Measurements from ENCODE around the gene COL9A3. TPM values are rescaled to one million over a fixed set of nuclear protein-coding genes. Genes with fewer than 3 reads are reported as not detected.
A peak's percentile ranks its signal among the peaks of the same experiment; 100 is the strongest.

The COL9A3 gene
- total RNA-seq, 3 donors from 2014 or later (not counting 1 experiment from before 2014, with no cell fraction given): 1.9 TPM; not detected in 2

GRCh38 chr20:62874964-62875344 lies 58.1 kb downstream of the COL9A3 start:
- TF ChIP-seq, protein P1, sequence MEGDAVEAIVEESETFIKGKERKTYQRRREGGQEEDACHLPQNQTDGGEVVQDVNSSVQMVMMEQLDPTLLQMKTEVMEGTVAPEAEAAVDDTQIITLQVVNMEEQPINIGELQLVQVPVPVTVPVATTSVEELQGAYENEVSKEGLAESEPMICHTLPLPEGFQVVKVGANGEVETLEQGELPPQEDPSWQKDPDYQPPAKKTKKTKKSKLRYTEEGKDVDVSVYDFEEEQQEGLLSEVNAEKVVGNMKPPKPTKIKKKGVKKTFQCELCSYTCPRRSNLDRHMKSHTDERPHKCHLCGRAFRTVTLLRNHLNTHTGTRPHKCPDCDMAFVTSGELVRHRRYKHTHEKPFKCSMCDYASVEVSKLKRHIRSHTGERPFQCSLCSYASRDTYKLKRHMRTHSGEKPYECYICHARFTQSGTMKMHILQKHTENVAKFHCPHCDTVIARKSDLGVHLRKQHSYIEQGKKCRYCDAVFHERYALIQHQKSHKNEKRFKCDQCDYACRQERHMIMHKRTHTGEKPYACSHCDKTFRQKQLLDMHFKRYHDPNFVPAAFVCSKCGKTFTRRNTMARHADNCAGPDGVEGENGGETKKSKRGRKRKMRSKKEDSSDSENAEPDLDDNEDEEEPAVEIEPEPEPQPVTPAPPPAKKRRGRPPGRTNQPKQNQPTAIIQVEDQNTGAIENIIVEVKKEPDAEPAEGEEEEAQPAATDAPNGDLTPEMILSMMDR (IDR thresholded peaks at IDR 0.05): no peak
- H3K9me3 ChIP-seq (ENCODE audit: control insufficient read depth, insufficient read depth, low read length): no peaks in the 10 kb centered on the region
- Mint-ChIP-seq H3K27me3 (ENCODE audit: low read depth in 2 of 2) (peaks cover 0 to 8% of the 10 kb centered on the region in 2 donors), H3K4me3 (no peak overlapping the region), H3K36me3 (no peaks in the 10 kb centered on the region), H3K9me3 (no peaks in the 10 kb centered on the region), H3K4me1 (peaks cover 7 to 24% of the 10 kb centered on the region in 2 donors), H3K27ac (no peak overlapping the region)
- DNase-seq (no peak), ATAC-seq (no peak)
- H3K27me3 ChIP-seq (ENCODE audit: control insufficient read depth, insufficient read depth, low read length): no peaks in the 10 kb centered on the region
- intact Hi-C loops (cut with micrococcal nuclease): no loop called here
- H3K4me1 ChIP-seq (ENCODE audit: control insufficient read depth, insufficient read depth, low read length): peaks cover 11% of the 10 kb centered on the region
- peaks cover 2% of the 10 kb centered on the region for H3K36me3 ChIP-seq (ENCODE audit: control insufficient read depth, insufficient read depth, low read length)
- H3K27ac ChIP-seq (ENCODE audit: low read length): no peak overlapping the region
- H3K4me3 ChIP-seq (ENCODE audit: low read length): no peak overlapping the region
- WGBS (ENCODE audit: insufficient coverage): 97% methylated on average over 7 of the region's 14 CpGs

DNA sequence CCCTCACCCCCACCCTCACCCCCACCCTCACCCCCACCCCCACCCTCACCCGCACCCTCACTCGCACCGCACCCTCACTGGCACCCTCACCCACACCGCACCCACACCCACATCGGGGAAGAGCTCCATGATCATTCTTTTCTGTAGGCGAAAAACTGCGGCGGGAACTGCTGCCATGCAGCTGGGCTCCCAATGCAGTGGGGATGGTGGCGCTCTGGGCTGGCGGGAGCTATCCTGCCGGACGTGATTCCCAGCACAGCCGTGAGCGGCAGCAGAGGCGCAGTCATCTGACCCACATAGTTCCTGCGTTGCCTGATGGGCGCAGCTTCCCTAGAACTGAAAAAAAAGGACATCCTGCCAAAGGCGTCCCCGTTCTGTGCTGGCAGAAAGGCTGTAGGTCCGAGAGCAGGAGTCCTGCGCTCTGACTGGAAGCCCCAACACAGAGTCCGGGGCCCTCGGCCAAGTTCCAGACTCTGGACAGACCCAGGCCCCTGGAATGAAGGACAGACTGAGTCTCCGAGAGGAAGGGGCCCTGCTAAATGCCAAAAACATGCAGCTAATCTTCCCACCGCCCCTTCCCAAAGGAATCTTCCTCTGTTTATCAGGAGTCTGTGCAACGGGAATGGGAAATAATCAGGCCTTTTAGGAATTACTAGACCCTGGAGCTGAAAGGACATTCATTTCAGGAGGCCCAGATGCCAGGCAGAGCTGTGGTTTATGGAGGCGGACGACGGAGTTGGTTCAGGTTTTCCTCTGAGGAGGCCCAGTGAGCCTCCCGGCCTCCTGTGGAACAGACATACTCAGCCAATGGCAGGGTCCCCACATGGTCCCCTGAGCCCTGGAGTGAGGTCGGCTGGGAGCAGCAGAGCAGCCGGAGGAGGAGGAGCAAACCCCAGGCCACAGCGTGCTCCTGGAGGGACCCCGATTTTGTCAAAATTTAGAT lies 58.8 kb downstream of the COL9A3 start:
- H3K36me3 Mint-ChIP-seq: no peaks in the 10 kb centered on the region
- Histone ChIP-seq H3K9me3 (ENCODE audit: control insufficient read depth, insufficient read depth, low read length) (no peaks in the 10 kb centered on the region), H3K27ac (ENCODE audit: low read length) (no peak overlapping the region), H3K4me1 (ENCODE audit: control insufficient read depth, insufficient read depth, low read length) (peaks cover 11% of the 10 kb centered on the region), H3K36me3 (ENCODE audit: control insufficient read depth, insufficient read depth, low read length) (peaks cover 8% of the 10 kb centered on the region), H3K27me3 (ENCODE audit: control insufficient read depth, insufficient read depth, low read length) (no peaks in the 10 kb centered on the region), H3K4me3 (ENCODE audit: low read length) (no peak overlapping the region)
- 60% methylated on average over 34 of the region's 34 CpGs for WGBS (ENCODE audit: insufficient coverage)
- intact Hi-C loops (cut with micrococcal nuclease): no loop called here
- TF ChIP-seq, protein P1 (IDR thresholded peaks at IDR 0.05): no peak
- peak overlapping the region in 1 of 2 donors; percentile 51 for H3K27ac Mint-ChIP-seq
- H3K27me3 Mint-ChIP-seq (ENCODE audit: low read depth in 2 of 2): peaks cover 0 to 8% of the 10 kb centered on the region in 2 donors
- peak overlapping the region; percentile 59 for H3K4me3 Mint-ChIP-seq
- DNase-seq (peak in 1 of 2 donors; percentile 36), ATAC-seq (peak in 1 of 3 donors; percentile 26)
- no peaks in the 10 kb centered on the region for H3K9me3 Mint-ChIP-seq
- peaks cover 7 to 24% of the 10 kb centered on the region in 2 donors for H3K4me1 Mint-ChIP-seq

DNA sequence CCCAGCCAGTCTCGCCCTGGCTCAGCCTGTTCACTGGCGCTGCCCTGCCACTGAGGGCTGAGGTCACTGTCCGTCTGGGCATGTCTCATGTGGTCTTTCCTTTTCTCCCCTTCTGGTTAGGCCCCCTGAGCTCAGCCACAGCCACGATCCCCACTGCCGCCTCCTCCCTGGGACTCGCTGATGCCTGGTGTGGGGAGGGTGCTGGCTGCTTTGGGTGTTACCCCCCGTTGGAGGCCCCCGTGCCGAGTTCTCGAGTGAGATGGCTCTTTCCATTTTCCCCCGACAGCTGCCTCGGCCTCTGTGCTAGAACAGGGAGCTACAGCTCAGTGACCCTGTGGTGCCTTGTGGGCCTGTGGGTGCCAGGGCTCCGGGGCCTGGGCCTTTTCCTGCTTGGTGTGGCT lies 59.7 kb downstream of the COL9A3 start:
- no peak overlapping the region for H3K27ac Mint-ChIP-seq
- Histone ChIP-seq H3K9me3 (ENCODE audit: control insufficient read depth, insufficient read depth, low read length) (no peaks in the 10 kb centered on the region), H3K36me3 (ENCODE audit: control insufficient read depth, insufficient read depth, low read length) (peaks cover 15% of the 10 kb centered on the region), H3K27me3 (ENCODE audit: control insufficient read depth, insufficient read depth, low read length) (no peaks in the 10 kb centered on the region), H3K4me3 (ENCODE audit: low read length) (no peak overlapping the region), H3K27ac (ENCODE audit: low read length) (no peak overlapping the region), H3K4me1 (ENCODE audit: control insufficient read depth, insufficient read depth, low read length) (peaks cover 11% of the 10 kb centered on the region)
- no peaks in the 10 kb centered on the region for H3K9me3 Mint-ChIP-seq
- H3K27me3 Mint-ChIP-seq (ENCODE audit: low read depth in 2 of 2): peaks cover 0 to 8% of the 10 kb centered on the region in 2 donors
- H3K36me3 Mint-ChIP-seq: no peaks in the 10 kb centered on the region
- ATAC-seq (peak in 2 of 3 donors; percentile 12 to 31), DNase-seq (no peak)
- no peak overlapping the region for H3K4me3 Mint-ChIP-seq
- intact Hi-C loops (cut with micrococcal nuclease): no loop called here
- 71% methylated on average over 10 of the region's 13 CpGs for WGBS (ENCODE audit: insufficient coverage)
- peaks cover 7 to 24% of the 10 kb centered on the region in 2 donors for H3K4me1 Mint-ChIP-seq
- TF ChIP-seq, protein P1 (IDR thresholded peaks at IDR 0.05): no peak

All from natural killer cell (primary cell).